HG03135 (cell line): ENCODE results near the gene ZNF280A.
"Not testable (repeated sequence)": the region's sequence is repeated elsewhere in the genome, so short reads cannot be mapped to it uniquely, and the experiment has no call there.

Experiments used
- ATAC-seq: cut with Tn5 transposase; IDR thresholded peaks from one replicate; pipeline ENCODE4 v1.9.1; 2021; ENCODE audit warnings: mild to moderate bottlenecking, moderate library complexity; ENCODE audit not compliant: unreplicated experiment

Gene ZNF280A

DNA sequence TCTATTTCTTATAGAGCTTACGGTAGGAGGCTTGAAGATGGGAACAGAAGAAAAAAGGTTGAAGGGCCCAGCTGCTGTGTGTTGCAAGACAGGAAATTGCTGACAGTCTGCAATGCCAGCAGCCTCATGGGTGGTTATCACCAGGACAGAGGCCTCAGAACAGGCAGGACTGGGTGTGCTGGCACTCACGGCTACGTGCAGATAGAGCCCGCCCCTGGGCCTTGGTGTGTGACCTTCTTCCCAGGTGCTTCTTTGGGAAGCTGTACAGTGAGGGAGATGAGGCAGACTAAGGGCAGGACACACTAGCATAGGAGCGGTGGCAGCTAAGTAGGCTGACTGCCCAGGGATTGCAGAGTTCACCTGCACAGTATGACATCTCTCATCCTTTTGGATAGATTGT is 26.4 kb upstream of the ZNF280A start:
- no peak for ATAC-seq

DNA sequence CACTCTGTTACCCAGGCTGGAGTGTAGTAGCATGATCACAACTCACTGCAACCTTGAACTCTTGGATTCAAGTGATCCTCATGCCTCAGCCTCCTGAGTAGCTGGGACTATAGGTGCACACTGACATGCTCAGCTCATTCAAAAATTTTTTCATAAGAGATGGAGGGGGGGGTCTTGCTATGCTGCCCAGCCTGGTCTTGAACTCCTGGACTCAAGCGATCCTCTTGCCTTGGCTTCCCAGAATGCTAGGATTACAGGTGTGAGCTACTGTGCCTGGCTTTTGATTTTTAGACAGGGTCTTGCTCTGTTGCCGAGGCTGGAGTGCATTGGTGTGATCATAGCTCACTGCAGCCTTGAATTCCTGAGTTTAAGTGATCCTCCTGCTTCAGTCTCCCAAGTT is 25.0 kb upstream of the ZNF280A start:
- ATAC-seq: no peak

DNA sequence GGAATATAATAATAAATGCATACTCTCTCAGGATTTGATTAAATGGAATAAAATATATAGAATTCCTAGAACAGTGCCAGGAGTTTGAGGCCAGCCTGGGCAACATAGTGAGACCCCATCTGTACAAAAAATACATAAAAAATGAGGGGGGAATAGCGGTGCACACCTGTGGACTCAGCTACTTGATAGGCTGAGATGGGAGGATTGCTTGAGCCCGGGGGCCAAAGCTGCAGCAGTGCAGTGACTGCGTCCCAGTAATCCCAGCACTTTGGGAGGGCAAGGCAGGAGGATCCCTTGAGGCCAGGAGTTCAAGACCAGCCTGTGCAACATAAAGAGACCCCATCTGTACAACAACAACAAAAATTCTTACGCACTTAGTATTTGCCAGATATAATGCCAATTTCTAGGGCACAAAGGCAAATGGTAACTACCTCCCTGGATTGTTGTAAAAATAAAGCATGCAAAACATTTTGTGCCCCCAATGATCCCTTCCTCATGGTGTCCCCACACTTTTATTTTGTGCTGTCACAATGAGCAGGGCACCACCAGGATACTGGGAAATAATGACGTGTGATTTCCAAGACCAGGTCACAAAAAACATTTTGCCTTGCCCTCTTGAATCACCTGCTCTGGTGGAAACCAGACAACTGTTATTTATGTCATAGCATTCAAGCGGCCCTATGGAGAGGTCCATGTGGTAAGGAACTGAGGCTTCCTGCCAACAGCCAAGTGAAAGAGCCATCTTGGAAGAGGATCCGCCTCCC is 18.3 kb upstream of the ZNF280A start:
- no peak for ATAC-seq

DNA sequence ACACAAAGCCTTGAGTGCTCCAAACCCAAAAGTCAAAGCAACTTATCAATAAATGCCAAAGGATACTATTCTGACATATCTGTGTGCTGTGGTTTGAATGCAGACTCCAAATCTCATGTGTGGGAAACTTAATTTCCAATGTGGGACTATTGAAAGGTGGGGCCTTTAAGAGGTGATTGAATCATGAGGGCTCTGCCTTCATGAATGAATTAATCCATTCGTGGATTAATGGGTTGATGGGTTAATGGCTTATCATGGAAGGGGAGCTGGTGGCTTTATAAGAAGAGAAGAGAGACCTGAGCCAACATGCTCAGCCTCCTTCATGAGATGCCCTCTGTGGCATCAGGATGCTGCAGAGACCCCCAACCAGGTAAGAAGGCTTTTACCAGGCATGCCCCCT is 16.8 kb upstream of the ZNF280A start:
- ATAC-seq: no peak

DNA sequence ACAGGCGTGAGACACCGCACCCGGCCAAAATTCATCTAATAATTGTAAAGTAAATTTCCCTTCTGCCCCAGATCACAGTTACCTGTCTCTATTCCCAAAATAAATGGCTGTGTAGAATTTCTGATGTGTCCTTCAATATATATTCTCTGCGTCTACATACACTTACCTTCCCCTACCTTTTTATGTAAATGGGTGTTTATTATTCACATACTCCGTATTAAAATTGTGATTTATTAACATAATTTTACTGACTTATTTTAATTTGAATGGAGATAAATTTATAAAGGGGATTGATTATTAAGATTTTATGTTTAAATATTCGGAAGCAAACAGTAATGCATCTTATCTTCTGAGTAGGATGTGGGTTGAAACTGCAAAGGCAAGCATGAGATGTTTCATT is 16.4 kb upstream of the ZNF280A start:
- no peak for ATAC-seq

DNA sequence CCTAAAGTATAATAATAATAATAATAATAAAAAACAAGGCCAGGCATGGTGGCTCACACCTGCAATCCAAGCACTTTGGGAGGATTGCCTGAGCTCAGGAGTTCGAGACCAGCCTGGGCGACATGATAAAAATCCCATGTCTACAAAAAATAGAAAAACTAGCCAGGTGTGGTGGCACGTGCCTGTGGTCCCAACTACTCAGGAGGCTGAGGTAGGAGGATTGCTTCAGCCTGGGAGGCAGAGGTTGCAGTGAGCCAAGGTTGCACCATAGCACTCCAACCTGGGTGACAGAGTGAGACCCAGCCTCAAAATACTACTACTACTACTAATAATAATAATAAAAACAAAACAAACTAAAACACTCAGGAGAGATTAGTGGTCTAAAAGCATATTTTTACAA is 15.6 kb upstream of the ZNF280A start:
- ATAC-seq: no peak

DNA sequence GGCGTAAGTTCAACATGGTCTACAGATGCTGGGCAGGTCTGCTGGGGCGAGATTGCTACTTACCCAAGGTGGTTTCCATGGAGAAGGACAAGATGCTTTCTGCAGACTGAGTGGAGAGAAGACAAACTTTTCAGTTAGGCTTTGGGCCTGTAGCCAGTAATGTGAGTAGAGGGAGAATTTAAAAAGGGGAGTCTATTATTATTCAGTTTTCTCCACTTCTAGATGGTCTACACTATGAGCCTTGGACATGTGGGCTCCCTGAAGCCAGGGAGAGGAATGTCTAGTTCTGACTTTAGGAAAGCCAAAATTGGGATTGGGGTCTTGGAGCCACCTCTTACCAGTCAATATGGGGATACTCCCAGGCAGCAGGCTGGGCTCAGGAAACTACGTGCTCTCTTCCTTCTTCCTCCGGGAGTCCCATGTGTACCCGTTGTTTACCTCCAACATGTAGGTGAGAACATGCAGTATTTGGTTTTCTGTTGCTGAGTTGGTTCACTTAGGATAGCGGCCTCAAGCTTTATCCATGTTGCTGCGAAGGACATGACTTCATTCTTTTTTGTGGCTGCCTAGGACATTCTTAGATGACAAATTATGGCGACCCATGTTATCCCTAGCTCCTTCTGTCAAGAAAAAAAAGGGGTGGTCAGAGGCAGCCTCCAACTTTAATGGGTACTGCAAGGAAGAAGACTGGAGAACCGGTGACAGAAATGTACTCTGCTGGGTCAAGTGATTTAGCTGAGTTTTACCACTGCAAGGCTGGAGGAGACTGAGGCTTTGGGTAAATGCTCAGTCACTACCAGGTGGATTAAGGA is 14.7 kb upstream of the ZNF280A start:
- no peak for ATAC-seq

DNA sequence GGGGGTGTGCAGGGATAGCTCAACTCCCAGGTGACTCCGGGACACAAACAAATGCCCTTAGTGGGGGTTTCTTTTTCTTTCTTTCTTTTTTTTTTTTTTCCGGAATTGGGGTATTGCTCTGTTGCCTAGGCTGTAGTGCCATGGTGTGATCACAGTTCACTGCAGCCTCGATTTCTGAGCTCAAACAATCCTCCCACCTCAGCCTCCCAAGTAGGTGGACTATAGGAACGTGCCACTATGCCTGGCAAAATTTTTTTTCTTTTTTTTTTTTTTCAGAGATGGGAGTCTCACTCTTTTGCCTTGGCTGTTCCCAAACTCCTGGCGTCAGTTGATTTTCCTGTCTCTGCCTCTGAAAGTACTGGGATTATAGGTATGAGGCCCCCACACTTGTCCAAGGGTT is 13.8 kb upstream of the ZNF280A start:
- ATAC-seq: no peak

DNA sequence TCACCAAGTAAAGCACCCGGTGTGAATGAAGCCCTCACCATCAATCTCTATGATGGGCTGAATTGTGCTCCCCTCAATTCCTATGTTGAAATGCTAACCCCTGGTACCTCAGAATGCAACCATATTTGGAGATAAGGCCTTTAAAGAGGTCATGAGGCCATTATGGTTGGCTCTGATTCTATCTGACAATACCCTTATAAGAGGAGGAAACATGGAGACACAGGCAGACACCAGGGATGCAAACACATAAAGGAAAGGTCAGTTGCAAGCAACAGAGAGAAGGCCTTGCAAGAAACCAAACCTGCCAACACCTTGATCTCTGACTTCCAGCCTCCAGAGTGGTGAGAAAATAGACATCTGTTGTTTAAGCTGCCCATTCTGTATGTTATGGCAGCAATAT is 13.3 kb upstream of the ZNF280A start:
- ATAC-seq: no peak

DNA sequence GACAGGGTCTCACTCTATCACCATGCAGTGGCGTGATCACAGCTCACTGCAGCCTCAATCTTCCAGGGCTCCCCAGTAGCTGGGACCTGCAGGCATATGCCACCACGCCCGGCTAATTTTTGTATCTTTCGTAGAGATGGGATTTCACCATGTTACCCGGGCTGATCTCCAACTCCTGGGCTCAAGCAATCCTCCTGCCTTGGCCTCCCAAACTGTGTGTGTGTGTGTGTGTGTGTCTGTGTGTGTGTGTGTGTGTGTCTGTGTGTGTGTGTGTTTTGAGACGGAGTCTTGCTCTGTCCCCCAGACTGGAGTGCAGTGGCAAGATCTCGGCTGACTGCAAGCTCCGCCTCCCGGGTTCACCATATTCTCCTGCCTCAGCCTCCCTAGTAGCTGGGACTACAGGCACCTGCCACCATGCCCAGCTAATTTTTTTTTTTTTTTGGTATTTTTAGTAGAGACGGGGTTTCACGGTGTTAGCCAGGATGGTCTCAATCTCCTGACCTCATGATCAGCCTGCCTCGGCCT is 12.5 kb upstream of the ZNF280A start:
- ATAC-seq: not testable (repeated sequence)

DNA sequence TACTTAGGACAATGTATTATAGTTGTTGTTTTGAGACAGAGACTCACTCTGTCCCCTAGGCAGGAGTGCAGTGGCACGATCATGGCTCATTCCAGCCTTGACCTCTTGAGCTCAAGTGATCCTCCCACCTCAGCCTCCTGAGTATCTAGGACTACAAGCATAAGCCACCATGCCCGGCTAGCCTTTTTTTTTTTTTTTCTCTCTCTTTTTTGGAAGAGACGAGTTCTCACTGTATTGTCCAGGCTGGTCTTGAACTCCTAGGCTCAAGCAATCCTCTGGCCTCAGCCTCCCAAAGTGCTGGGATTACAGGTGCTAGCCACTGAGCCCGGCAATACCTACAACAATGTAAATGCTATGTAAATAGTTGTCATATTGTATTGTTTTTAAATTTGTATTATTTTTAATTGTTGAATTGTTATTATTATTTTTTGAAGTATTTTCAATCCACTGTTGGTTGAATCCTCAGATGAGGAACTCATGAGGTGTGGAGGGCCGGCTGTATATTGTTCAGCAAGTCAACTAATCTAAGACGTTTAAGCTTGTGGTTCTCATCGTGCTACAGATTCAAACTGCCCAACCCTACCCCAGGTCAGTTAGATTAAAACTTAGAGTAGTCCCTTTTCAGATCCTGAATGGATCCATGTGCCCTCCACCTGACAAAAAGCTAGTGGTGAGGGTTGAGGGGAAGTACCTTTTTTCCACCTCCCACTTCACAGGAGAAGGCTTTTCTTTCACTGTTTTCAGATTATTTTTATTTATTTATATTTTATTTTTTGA is 11.9 kb upstream of the ZNF280A start:
- no peak for ATAC-seq

DNA sequence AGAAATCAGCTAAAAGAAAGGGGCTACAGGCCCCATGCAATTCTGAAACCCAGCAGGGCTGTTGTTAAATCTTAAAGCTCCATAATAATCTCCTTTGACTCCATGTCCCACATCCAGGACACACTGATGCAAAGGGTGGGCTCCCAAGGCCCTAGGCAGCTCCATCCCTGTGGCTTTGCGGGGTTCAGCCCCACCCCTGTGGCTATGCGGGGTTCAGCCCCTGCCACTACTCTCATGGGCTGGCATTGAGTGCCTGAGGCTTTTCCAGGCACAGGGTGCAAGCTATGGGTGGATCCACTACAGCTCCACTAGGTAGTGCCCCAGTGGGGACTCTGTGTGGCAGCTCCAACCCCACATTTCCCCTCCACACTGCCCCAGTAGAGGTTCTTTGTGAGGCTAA is 8.7 kb upstream of the ZNF280A start:
- no peak for ATAC-seq

DNA sequence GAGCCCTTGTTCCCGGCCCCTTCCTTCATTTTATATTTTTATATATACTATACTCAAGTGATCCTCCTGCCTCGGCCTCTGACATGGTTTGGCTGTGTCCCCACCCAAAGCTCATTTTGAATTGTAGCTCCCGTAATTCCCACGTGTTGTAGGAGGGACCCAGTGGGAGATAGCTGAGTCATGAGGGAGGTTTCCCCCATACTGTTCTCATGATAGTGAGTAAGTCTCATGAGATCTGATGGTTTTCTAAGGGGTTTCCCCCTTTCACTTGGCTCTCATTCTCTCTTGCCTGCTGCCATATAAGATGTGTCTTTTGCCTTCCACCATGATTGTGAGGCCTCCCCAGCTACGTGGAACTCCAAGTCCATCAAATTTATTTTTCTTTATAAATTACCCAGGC is 7.2 kb upstream of the ZNF280A start:
- no peak for ATAC-seq

DNA sequence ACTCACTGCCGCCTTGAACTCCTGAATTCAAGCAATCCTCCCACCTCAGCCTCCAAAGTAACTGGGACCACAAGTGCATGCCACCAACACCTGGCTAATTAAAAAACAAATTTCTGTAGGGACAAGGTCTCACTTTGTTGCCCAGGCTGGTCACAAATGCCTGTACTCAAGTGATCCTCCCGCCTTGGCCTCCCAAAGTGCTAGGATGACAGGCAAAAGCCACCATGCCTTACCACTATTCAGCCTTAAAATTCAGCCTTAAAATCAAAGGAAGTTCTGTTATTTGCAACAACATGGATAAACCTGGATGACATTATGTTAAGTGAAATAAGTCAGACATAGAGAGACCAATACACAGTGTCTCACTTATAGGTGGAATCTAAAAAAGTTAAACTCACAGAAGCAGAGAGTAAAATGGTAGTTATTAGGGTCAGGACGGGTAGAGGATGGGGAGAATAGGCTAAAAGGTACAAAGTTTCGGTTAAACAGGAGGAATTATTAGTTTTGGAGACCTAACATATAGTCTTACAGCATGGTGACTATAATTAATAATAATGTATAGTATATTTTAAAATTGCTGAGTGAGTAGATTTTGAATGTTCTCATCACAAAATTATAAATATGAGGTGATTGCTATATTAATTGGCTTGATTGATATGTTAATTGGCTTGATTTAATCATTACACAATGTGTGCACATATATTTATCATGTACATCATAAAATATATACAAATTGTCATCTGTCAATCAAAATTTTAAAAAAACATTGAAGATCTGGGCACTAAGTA is 6.2 kb upstream of the ZNF280A start:
- no peak for ATAC-seq

DNA sequence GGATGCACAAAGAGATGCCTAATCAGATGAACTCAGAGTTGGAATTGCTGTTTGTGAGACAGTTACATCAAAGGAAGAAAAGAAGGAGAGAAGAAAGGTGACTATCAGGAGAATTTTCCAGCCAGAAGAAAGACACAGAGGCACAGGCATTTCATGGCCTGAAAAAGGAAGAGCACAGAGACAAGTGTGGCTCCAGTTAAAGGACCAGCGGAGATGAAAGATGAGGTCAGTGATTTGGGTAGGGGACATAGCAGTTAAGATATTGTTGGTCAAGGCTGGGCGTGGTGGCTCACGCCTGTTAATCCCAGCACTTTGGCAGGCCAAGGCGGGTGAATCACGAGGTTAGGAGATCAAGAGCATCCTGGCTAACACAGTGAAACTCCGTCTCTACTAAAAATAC is 3.4 kb upstream of the ZNF280A start:
- no peak for ATAC-seq

DNA sequence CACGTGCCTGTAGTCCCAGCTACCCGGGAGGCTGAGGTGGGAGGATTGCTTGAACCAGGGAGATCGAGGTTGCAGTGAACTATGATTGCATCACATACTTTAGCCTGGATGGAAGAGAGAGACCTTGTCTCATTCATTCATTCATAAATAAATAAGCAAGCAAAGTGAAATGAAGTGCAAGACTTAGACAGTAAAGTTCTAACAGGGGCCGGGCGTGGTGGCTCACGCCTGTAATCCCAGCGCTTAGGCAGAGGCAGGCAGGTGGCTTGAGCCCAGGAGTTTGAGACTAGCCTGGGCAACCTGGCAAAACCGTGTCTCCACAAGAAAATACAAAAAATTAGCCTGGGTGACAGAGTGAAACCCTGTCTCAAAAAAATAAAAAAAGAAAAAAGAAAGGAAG is 1.6 kb upstream of the ZNF280A start:
- ATAC-seq: no peak

DNA sequence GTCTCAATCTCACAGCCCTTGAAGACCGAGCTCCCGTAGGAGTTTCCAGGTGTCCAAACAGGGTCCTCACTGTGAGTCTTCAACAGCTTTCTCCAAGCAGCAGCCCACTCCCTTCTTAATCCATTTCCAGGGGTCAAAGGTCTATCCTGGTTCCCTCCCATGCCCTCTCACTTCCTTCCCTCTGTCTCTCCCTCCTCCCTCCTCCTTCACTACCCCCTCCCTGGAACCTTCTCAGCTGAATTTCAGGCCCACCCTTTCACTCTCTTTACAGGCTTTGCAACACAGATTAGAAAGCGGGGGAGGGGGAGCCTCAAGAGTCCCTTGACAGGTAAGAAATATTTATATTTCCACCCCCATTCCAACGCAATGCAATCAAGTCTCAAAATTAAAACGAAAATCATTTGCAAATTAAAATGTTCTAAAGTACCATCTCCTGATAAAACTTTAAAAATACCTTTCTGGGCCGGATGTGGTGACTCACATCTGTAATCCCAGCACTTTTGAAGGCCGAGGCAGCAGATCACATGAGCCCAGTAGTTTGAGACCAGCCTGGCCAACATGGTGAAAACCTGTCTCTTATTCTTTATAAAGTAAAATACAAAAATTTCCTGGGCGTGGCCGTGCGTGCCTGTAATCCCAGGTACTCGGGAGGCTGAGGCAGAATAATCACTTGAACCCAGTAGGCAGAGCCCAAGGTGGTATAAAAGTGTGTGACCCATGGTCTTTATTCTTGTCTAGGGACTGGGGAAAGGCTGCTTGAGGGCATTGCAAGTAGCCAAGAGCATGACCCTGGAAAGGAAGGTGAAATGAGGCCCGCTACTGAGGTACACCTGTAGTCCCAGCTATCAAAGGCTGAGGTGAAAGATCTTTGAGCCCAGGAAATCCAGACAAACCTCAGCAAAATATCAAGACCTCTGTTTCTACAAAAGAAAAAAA is 865 bp upstream of the ZNF280A start:
- ATAC-seq: no peak

DNA sequence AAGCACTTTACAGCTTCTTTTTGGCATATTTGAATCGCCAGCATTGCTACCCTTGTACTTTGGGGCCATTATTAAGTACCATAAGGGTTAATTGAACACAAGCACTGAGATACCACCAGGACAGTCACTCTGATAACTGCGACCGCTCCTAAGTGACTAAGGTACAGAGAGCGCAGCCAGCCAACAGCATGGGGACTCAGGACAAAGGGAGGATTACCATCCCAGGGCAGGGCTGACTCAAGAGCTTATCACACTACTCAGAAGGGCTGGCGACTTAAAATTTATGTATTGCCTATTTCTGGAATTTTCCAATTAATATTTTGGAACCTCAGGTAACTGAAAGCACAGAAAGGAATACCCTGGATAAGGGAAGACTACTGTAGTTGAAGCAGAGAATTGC is 479 bp downstream of the ZNF280A start:
- no peak for ATAC-seq

DNA sequence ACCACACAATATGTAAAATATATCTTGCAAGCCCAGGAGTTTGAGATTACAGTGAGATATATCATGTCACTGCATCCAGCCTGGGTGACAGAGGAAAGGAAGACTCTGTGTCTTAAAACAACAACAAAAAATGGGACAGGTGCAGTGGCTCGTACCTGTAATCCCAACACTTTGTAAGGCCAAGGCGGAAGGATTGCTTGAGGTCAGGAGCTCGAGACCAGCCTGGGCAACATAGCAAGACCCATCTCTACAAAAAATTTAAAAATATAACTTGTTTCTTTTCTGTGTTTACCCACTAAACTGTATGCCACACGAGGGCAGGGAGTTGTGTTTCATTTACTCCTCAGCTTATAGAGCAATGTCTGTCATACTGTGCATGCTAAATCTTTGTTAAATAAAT is 3.1 kb downstream of the ZNF280A start:
- ATAC-seq: no peak

DNA sequence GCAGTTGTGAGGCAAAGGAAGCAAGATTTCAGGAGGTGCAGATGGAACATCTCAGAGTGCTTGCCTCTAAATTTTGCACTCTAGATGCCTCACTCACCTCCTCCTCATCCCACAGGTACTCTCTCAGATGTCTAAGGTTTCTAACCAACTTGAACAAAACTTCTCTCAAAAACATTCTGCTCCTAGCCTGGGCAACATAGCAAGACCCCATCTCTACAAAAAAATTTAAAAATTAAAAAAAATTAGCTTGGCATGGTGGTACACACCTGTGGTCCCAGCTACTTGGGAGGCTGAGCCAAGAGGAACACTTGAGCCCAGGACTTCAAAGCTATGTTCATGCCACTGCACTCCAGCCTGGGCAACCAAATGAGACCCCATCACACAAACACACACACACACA is 4.2 kb downstream of the ZNF280A start:
- no peak for ATAC-seq
